Heart right ventricle (tissue), 16 donors: Measurements from ENCODE around the gene CCHCR1. TPM values are rescaled to one million over a fixed set of nuclear protein-coding genes. Genes with fewer than 3 reads are reported as not detected.

Experiments
- ATAC-seq, 8 donors: fragments of 200-7000 bp; cut with Tn5 transposase; one replicate each; pipeline ENCODE4 v1.9.1; 2020; ENCODE audit warnings: mild to moderate bottlenecking in 8 of 8, moderate library complexity in 8 of 8, moderate number of reproducible peaks in 1 of 8
- DNase-seq, 2 donors: peaks; one replicate each; pipeline ENCODE4 v3.0.0-alpha.2; 2020
- H3K27ac ChIP-seq, 10 donors: fragments of 200-600 bp; sonication (generic) in 2 of 10; one replicate each; pipeline versions ENCODE4 v1.5.0 to v1.8.0; 2020 to 2022; ENCODE audit warnings: mild to moderate bottlenecking in 3 of 10
- H3K27me3 ChIP-seq, 7 donors: fragments of 200-600 bp; one replicate each; pipeline ENCODE4 v1.8.0; 2021 to 2022; ENCODE audit warnings: mild to moderate bottlenecking in 2 of 7
- H3K36me3 ChIP-seq, 9 donors: fragments of 200-600 bp; sonication (generic) in 1 of 9; one replicate each; pipeline versions ENCODE4 v1.5.0 to v1.8.0; 2020 to 2022; ENCODE audit warnings: mild to moderate bottlenecking in 2 of 9
- H3K4me1 ChIP-seq, 9 donors: fragments of 200-600 bp; sonication (generic) in 1 of 9; one replicate each; pipeline versions ENCODE4 v1.5.0 to v1.8.0; 2020 to 2022; ENCODE audit warnings: mild to moderate bottlenecking in 4 of 9
- H3K4me3 ChIP-seq, 10 donors: fragments of 200-600 bp; sonication (generic) in 2 of 10; one replicate each; pipeline versions ENCODE4 v1.5.0 to v1.8.0; 2020 to 2022; ENCODE audit warnings: mild to moderate bottlenecking in 7 of 10, moderate library complexity in 2 of 10
- H3K9me3 ChIP-seq, 11 donors: fragments of 200-600 bp in 10 of 11; sonication (generic) in 2 of 11; one replicate each; pipeline versions ENCODE4 v1.5.0 to v1.8.0; 2013 to 2022; ENCODE audit warnings: mild to moderate bottlenecking in 2 of 11, control low read depth in 1 of 11, moderate library complexity in 1 of 11
- CTCF ChIP-seq, 9 donors: fragments of 200-600 bp; sonication (generic) in 2 of 9; IDR thresholded peaks; one replicate each; pipeline versions ENCODE4 v1.5.0 to v1.8.0; 2021 to 2022; ENCODE audit warnings: antibody characterized with exemption in 9 of 9, mild to moderate bottlenecking in 5 of 9, moderate library complexity in 1 of 9
- WGBS, 2 donors: extraction: QIAGEN DNeasy Blood & Tissue Kit; methylation state at CpG; one replicate each; pipeline ENCODE4 v1.1.7; 2013; ENCODE audit warnings: inconsistent platforms in 1 of 2; 5-methylcytosine and 5-hydroxymethylcytosine counted together
- intact Hi-C, 10 donors: fragments of 100-400 bp; cut with DNase I; formaldehyde crosslinking; loops; one replicate each; pipeline versions ENCODE4 v1.11.1 to v1.14.2; 2022
- polyA plus RNA-seq, 2 donors: library from polyadenylated mRNA; stranded (reverse); fragments of 200-250 nt; gene quantifications; one replicate each; pipeline ENCODE4 v1.2.3, GENCODE V29; 2013
- total RNA-seq, 10 donors: library from RNA; stranded (reverse); fragmentation: NEBNext Ultra II Directional in 3 of 10; extraction: Animal tissue kit (Norgen Biotek cat#: 25700) in 3 of 10; gene quantifications; one replicate each; pipeline versions ENCODE4 v1.2.1 to v1.2.4, GENCODE V29; 2021 to 2023
- donor health status: Arrhythmogenic right ventricular cardiomyopathy.
- donor health status: ischemic (EF 13 %, LVEDD 7.1; RV severe dilation, severe dysfunction).
- donor health status: healthy with polysubstance abuse.
- donor health status: DM: no; HTN: yes; CAD: no.
- donor health status: DM: no; HTN: no; CAD: no.
- donor health status: ischemic (EF 25% LVEDD 6.9; RV normal size, moderate dysfunction).
- donor health status: ischemic (EF 25% LVEDD 5.7; RV mildly dilated, moderate dysfunction).
- donor health status: healthy.
- donor health status: DM: yes; HTN: yes; CAD: no.
- donor health status: Ischemic cardiomyopathy.
- donor health status: ischemic (EF 35%, LVEDD 5.7; RV mildly dilated, moderate dysfunction).
- donor health status: nonischemic (EF 11% LVEDD 7.7; RV severe dilation, severe dysfunction).
- donor health status: DM: yes; HTN: yes; CAD: no.
- donor health status: PGD.
- donor health status: ischemic (EF 29% LVEDD 5.4; RV normal size, mild dysfunction).
- donor health status: nonischemic (EF 23%, LVEDD 6.1; RV moderate dilation, normal function).

CCHCR1 gene
- total and polyA plus RNA-seq, 12 donors = 8.0 to 15.9 (median 11.2) TPM

- no peak overlapping the region for H3K4me3 ChIP-seq
Measured at GRCh38 chr6:31111712-31112111, 45.9 kb downstream of the CCHCR1 start.

DNA sequence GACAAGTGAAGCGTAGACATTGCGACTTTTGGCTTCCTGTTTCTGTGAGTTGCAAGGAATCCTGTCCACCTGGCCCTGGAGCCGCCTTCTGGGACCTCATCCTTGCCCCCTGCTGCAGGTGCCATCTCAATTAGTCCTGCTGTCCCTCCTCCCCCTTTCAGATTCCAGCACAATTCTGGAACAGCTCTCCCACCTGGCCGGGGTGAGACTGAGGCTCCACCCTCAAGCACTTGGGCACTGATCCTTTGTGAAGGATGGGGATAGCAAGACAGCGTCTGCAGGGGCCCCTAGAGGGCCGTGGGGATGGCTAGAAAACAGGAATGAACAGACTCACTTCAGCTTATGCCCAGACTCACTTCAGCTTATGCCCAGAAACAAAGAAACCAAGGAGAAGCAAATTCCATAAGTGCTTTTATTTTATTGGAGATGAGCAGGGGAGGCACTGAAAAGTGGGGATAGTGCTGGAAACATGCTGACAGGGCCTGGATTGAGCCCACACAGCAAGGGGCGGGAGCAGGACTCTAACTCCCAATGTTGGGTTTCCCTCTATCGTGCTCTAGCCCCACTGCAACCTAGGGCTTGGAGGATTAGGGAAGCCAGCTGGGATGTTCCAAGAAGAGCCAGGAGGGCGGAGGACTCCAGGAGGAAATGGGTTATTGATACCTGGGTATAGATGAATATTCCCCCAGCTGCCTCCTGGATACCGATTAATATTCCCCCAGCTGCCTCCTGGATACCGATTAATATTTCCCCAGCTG is 46.6 kb downstream of the CCHCR1 start:
- TF ChIP-seq CTCF (IDR thresholded peaks at IDR 0.05) = no peak
- 70 to 75% methylated on average over 11 of the region's 11 CpGs for WGBS, 2 donors
- intact Hi-C loops = no loop called here
- Histone ChIP-seq H3K4me3 (no peak overlapping the region), H3K9me3 (no peaks in the 10 kb centered on the region), H3K27me3 (peaks cover 0 to 11% (median 0%) of the 10 kb centered on the region in 7 donors), H3K27ac (no peak overlapping the region), H3K4me1 (peaks cover 6 to 32% (median 24%) of the 10 kb centered on the region in 9 donors), H3K36me3 (no peaks in the 10 kb centered on the region)
- ATAC-seq = no peak
- DNase-seq = no peak

More at GRCh38 chr6:31111712-31112111, 45.9 kb downstream of the CCHCR1 start:
- WGBS, 2 donors = 86 to 90% methylated on average over 13 of the region's 13 CpGs
- no peaks in the 10 kb centered on the region for H3K36me3 ChIP-seq
- H3K9me3 ChIP-seq = no peaks in the 10 kb centered on the region
- no peak overlapping the region for H3K27ac ChIP-seq
- intact Hi-C loops = no loop called here
- H3K4me1 ChIP-seq = peaks cover 6 to 39% (median 31%) of the 10 kb centered on the region in 9 donors
- DNase-seq (no peak), ATAC-seq (no peak)
- peaks cover 0 to 11% (median 0%) of the 10 kb centered on the region in 7 donors for H3K27me3 ChIP-seq
- no peak for TF ChIP-seq CTCF (IDR thresholded peaks at IDR 0.05)

GRCh38 chr6:31107052-31107451 is 50.5 kb downstream of the CCHCR1 start:
- no peaks in the 10 kb centered on the region for H3K9me3 ChIP-seq
- ATAC-seq (no peak), DNase-seq (no peak)
- TF ChIP-seq CTCF (IDR thresholded peaks at IDR 0.05) = no peak
- no peaks in the 10 kb centered on the region for H3K36me3 ChIP-seq
- 61 to 65% methylated on average over 4 of the region's 4 CpGs for WGBS, 2 donors
- H3K4me1 ChIP-seq = no peaks in the 10 kb centered on the region
- H3K4me3 ChIP-seq = no peak overlapping the region
- no peak overlapping the region for H3K27ac ChIP-seq
- intact Hi-C loops = no loop called here
- peaks cover 0 to 11% (median 0%) of the 10 kb centered on the region in 7 donors for H3K27me3 ChIP-seq

DNA sequence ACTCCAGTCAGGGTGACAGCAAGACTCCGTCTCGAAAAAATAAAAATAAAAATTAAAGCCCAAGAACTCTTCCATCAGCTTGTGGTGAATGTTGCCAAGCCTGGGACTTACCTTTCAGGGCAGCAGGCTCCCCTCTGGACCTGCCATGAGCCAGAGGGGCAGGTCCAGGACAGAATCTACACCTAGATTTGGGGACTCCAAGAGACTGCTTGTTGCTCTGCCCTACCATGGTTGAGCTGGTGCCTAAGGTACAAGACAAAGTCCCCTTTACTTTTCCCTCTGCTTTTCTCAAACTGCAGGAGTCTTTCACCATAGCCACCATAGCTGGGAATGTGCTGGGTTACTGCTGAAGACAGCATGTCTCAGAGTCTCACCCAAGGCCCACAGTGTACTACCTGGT is 54.5 kb downstream of the CCHCR1 start:
- 96 to 97% methylated on average over 2 of the region's 2 CpGs for WGBS, 2 donors
- Histone ChIP-seq H3K4me1 (no peaks in the 10 kb centered on the region), H3K36me3 (no peaks in the 10 kb centered on the region), H3K9me3 (no peaks in the 10 kb centered on the region), H3K27ac (no peak overlapping the region), H3K4me3 (no peak overlapping the region), H3K27me3 (no peaks in the 10 kb centered on the region)
- intact Hi-C loops = no loop called here
- DNase-seq = no peak
- ATAC-seq = no peak
- no peak for TF ChIP-seq CTCF (IDR thresholded peaks at IDR 0.05)
